Left ventricle myocardium superior (tissue), 1 donor: ENCODE measurements around the gene USP32. TPM values are rescaled to one million over a fixed set of nuclear protein-coding genes. Genes with fewer than 3 reads are reported as not detected.
"Not testable (repeated sequence)": the region's sequence is repeated elsewhere in the genome, so short reads cannot be mapped to it uniquely, and the experiment has no call there.

ENCODE experiments used
- ATAC-seq: fragments of 200-7000 bp; cut with Tn5 transposase; one replicate; pipeline ENCODE4 v1.9.1; 2020; ENCODE audit warnings: mild to moderate bottlenecking, moderate library complexity
- DNase-seq: peaks from one replicate; pipeline ENCODE4 v3.0.0-alpha.2; 2020
- intact Hi-C: fragments of 100-400 bp; cut with micrococcal nuclease; formaldehyde crosslinking; loops from one replicate; pipeline ENCODE4 v1.11.0; 2022
- total RNA-seq: library from RNA; stranded (reverse); fragmentation: NEBNext Ultra II Directional; extraction: Animal tissue kit (Norgen Biotek cat#: 25700); gene quantifications from one replicate; pipeline ENCODE4 v1.2.1, GENCODE V29; 2021
- donor health status: DM: no; HTN: yes; CAD: no; lungs with severe emphysema.

The USP32 gene
- total RNA-seq, 1 donor from 2014 or later: 26.2 TPM

DNA sequence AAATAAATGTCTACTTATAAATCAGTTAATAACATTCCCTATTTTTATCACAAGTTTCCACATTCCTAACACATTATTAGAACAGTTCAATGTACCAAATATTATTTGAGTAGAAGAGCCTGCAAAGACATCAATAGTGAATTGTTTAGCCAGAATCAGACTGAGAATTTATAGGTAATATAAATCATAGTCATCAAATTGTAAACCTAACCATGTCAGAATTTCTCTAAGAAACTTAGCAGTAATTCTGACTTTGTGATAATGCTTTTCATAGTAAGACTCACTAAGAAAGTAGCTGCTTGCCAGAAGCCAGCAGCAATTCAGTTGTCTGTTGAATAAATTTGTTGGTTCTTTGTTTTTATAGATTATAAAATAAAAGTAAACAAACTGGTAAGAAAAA is 111.3 kb downstream of the USP32 start:
- intact Hi-C loops: no loop called here
- no peak for DNase-seq
- no peak for ATAC-seq

DNA sequence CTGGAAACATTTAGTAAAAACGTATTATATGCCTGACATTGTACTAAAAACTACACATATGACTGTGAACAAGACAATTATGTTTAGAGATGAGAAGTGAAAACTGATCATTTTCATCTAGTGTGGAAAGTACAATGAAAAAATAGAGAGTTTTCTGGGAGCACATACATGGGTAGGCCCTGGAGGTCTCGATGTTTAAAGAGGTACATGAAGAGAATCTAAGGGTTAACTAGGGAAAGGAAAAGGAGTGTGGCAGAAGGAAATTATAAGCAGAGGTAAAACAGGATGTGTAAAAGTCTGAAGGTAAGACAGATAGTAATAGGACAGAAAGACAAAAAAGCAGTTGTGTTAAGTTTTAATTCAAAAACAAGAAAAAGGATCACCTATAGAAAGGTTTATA is 113.7 kb downstream of the USP32 start:
- intact Hi-C loops: loop anchor here (10.0 kb wide), 1 partner anchor 47 kb away; no protein-coding TSS in a partner anchor
- DNase-seq (no peak), ATAC-seq (no peak)

DNA sequence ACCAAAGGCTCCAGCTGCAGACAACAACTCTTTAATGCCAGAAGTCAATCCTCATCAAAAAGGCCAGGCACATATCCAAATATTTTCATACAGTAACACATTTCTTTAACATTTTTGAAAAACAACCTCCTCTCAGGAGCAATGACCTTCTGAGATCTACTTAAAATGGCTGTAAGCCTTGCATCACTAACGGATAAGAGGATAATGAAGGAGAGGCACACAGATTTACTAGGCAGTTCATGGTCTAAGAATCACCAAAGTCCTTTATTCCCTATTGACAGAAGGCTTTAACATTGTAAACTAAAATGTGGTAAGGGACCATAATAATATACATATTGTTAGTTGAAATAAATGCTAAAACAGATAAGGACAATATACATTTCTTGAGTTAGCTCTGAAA is 114.7 kb downstream of the USP32 start:
- no peak for ATAC-seq
- DNase-seq: no peak
- intact Hi-C loops: loop anchor here (10.0 kb wide), 1 partner anchor 48 kb away; no protein-coding TSS in a partner anchor

DNA sequence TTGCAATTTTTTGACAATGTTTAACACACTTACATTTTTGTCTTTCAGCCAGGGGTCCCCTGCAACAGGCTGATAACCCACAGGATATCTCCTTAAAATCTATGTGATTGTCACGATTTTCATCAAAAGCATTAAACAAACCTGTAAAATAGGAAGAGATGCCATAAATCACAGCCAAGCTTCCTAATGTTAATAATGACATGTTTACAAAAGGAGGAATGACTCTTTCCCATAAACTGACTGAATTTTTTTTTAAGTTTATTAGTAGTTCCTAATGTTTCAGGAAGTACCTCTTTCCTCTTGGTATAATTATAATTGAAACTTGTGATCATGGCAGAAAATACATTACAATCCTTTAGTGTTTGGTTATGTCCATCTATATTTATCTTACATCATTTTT is 122.5 kb downstream of the USP32 start:
- DNase-seq (no peak), ATAC-seq (no peak)
- intact Hi-C loops: no loop called here

DNA sequence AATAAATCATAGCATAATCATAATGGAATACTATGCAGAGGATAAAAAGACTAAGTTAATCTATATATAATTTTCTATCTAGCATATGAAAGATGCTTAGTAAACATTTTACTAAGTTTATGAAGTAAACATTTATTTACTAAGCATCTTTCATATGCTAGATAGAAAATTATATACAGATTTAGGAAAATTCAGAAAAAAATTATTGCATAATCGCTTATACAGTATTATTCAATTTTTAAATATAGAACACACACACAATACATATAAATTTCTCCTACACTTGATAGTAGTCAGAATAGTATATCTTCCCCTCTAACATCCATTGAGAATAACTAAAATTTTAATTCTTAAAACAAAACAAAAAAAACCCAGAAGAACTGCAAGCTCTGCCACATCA is 131.4 kb downstream of the USP32 start:
- DNase-seq (no peak), ATAC-seq (no peak)
- intact Hi-C loops: no loop called here

DNA sequence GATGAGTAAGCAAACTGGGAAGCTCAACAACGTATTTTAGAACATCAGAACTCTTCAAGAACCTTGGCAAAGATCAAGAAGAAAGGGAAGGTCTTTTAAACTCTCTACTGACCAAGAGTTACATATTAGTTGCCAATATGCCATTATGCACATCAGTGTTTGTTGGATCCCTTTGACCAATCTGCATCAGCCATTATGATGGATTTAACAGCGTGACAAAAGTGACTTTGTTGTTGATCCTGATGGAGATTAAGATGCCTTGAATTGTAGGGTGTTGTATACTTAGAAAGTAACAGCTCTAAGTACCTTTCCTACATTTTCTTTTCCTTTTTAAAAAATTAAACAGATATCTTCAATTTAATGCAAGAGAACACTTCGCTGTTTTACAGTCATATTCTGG is 133.6 kb downstream of the USP32 start:
- ATAC-seq (no peak), DNase-seq (no peak)
- intact Hi-C loops: no loop called here

DNA sequence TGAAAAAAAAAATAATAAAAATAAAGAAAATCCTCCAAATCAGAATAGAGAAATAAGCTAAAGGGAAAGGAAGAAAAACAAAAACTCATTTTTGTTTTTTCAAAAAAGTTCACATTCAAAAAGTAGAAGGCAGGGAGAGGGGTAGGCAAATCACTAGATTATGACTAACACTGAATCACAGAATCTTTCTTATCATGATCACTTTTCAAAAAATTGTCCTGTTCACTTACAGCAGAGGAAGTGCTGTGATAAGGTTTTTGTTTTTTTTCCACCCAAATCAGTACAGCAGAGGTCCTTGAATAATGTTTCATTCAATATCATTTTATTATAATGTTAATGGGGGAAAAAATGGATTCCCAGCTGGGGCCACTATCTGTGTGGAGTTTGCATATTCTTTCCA is 135.8 kb downstream of the USP32 start:
- ATAC-seq (no peak), DNase-seq (no peak)
- intact Hi-C loops: no loop called here

DNA sequence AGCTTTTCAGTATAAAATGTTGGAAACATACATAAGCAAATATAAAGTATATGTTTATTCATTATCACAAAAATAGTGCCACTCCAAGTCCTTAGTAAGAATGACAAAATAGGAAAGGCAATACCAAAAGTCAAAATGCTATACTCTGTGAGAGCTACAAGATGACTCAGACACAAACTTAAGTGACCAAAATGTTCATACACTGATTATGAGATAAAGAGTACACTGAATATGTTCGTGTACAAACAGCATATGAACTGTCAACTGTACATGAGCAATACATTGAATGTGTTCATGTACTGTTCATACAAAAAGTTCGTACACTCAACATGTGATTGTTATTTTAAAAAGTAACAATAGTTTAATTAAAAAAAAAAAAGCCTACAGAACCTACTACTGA is 138.9 kb downstream of the USP32 start:
- DNase-seq (no peak), ATAC-seq (no peak)
- intact Hi-C loops: no loop called here

DNA sequence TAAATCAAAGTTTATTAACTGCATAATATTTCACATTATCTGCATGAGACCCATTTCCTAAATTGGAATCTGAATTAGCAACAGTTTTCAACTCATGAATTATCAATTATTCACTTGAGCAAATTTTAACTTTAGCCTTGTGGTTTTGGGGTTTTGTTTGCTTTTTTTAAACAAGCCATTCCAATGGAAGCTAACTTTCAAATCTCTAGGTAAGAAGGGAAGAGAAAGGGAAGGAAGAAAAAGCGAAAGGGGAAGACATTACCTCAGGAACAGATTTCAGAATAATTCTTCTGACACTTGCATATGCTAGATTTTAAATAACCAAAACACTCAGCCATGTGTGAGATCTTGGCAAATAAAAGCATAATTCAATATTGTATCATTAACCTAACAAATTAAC is 139.5 kb downstream of the USP32 start:
- no peak for DNase-seq

DNA sequence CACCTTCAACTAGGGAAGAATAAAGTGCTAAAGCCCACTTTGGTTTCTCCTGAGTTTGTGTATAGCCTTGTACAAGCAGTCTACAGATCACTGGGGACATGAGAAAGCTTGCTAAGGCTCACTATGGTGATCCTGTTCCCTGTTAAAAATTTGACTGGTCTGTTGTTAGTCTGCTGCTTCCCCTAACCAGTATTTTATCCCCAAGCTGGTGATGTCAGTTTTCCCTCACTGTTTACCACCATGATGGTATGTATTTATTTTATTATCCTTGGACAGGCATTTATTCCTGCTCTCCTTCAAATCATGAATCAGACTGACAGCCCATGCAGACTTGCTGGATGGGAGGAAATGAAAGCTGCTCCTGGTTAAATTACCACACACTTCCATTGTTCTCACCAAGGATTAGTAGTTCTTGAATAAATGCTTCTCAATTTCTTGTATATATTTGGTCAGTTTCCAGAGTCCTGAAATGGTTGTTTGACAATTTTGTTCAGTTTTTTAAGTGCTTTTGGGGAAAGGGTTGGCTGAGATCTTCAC is 142.6 kb downstream of the USP32 start:
- intact Hi-C loops: no loop called here
- DNase-seq: no peak
- no peak for ATAC-seq

More for the DNA sequence above, 139.5 kb downstream of the USP32 start:
- no peak for ATAC-seq
- intact Hi-C loops: no loop called here

DNA sequence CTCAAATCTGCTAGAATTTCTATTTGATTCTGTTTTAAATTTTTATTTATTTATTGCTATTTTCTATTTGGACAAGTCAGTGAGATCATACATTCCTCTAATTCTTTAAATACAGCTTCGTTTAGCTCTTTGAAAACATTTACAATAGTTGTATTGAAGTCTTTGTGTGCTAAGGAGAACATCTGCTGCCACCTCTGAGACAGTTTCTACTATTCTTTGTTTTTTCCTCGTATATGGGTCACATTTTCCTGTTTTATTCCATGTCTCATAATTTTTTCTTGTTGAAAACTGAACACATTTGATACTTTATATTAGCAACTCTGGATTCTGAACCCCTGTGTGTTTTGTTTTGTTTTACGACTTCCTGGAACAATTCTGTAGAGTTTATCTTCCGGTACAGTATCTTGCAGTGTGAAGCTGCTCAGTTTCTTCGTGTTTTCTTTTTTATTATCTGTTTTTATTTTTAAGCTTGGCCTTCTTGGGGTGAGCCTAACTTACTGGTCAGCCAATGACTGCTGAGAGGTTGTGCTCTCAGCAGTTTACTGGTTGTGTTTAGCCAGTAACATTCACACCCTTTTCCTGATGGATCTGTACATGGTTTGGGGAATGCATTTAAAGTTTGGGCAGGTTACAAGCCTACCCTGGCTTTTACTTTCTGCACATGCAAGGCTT is 143.2 kb downstream of the USP32 start:
- ATAC-seq: no peak
- no peak for DNase-seq

DNA sequence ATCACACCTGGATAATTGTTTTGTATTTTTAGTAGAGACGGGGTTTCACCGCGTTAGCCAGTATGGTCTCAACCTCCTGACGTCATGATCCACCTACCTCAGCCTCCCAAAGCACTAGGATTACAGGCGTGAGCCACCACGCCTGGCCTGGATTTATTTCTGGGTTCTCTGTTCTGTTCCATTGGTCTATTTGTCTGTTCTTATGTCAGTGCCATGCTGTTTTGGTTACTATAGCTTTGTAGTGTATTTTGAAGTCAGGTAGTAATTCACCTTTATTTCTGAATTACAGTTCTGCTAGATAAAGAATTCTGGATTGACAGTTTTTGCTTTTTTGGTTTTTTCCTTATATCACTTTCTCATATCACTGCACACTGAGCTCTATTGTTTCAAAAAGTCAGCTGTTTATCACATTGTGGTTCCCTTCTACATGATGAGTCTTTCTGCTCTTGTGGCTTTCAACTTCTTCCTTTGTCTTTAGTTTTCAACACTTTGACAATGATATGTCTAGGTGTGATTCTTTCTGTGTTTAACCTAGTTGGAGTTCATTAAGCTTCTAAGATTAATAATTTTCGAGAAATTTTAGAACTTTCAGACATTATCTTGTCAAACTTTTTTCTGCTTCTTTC is 144.0 kb downstream of the USP32 start:
- ATAC-seq (no peak), DNase-seq (no peak)
- intact Hi-C loops: no loop called here

More for the DNA sequence above, 143.2 kb downstream of the USP32 start:
- intact Hi-C loops: no loop called here

DNA sequence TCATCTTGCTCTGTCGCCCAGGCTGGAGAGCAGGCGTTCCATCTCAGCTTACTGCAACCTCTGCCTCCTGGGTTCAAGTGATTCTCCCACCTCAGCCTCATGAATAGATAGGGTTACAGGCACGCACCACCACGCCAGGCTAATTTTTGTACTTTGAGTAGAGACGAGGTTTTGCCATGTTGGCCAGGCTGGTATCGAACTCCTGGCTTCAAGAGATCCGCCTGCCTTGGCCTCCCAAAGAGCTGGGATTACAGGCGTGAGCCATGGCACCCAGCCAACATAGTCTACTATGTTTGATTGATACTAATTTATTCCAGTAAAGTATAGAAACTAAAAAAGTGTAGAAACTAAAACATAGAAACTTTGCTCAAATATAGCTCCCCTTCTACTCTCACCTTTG is 147.3 kb downstream of the USP32 start:
- ATAC-seq (no peak), DNase-seq (no peak)
- intact Hi-C loops: no loop called here

DNA sequence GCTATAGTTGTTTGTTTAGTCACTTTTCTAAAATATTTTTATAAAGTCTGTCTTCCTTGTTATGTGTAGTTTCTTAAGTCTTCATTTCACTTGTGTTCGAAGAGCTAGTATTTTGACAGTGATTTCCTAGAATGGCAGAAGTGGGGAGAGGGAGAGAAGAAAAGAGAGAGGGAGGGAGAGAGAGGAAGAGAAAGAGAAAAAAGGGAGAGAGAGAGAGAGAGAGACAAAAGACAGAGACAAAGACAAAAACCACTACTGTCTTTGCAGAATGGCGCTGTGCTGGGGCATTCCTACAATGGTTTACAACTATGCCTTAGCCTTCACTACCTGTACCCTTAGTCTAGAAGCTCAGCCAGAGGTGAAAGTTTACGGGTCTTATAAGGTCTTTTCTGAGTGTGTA is 151.6 kb downstream of the USP32 start:
- intact Hi-C loops: no loop called here
- ATAC-seq: no peak

DNA sequence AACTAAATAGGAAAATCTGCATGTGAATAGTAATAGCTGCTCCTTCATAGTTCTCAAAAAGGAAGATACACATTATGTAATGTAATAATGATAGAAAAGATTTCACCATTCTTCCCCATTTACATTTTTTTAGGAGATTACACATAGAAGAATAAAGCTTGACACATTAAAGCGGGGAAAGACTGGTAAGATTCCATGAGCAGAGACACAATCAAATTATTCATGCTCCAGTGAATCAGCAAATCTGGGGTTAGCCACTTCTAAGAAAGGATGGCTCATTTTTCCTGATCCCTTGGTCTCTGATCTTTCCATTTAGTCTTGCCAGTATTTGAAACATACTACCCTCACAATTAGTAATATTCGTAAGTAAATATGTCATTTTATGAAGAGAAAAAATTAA is 160.2 kb downstream of the USP32 start:
- intact Hi-C loops: no loop called here
- ATAC-seq (no peak), DNase-seq (no peak)

More for the DNA sequence above, 151.6 kb downstream of the USP32 start:
- no peak for DNase-seq

DNA sequence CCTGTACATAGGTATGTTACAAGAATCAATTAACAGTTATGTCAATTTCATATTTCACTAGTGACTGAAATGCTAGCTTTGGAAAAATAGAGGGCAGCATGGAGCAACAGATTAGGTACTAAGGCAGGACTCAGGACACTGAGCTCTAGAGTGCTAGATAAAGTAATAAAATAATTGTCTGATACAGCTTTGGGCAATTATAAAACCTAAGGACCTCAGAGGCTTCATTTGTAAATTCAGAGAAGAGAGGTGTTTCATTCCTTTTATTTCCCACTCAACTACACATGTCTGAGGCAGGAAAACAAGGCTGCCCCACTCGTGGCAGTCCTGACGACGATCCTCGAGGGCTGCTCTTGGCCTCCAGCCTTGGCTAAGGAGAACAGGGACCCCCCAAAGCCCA is 160.7 kb downstream of the USP32 start:
- intact Hi-C loops: no loop called here
- DNase-seq (no peak), ATAC-seq (peak; percentile 39)

DNA sequence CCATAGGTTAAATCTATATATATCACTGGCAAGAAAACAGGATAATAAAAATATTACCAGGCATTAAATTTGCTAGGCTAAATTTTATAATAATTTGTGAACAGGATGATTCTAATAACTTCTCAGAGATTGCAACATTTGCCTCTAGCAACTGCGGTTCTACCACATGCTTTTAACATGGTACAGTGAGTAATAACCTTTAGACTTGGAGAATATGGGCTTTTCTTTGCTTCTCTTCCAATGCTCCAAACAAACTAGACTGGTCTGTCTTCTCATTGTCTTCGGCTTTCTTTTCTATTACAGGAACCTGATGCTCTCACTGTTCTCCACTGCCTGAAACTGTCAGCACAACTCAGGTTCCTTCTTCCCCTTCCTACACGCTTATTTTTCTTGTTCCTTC is 161.6 kb downstream of the USP32 start:
- DNase-seq: no peak
- no peak for ATAC-seq
- intact Hi-C loops: no loop called here

DNA sequence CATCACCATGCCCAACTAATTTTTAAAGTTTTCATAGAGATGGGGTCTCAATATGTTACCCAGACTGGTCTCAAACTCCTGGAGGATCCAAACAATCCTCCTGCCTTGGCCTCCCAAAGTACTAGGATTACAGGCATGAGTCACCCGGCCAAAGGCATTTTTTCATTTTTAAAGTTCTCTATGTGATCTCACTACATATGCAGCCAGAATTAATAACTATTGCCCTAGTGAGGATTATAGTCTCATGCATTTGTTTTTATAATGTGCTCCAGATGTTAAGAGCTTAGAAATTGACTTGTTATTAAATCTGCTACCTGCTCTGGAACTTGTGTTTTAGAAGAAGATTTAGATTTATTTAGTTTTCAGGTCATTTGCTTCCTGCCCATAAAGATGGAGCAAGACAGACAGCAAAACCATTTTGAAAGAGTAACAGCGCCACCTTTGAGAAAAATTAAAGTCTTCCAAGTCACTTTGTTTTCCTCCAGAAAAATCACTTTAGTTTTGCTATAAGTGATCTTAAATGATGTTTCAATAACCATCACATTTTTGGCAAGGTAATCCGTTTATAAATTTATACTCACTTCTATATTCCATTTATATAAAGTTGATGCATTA is 162.6 kb downstream of the USP32 start:
- intact Hi-C loops: no loop called here

DNA sequence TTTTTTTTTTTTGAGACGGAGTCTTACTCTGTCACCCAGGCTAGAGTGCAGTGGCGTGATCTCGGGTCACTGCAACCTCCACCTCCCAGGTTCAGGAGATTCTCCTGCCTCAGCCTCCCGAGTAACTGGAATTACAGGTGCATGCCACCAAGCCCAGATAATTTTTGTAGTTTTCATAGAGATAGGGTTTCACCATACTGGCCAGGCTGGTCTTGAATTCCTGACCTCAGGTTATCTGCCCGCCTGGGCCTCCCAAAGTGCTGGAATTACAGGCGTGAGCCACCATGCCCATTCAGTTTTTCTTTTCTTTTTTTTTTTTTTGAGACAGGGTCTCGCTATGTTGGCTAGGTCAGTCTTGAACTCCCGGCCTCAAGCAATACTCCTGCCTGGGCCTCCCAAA is 164.7 kb downstream of the USP32 start:
- intact Hi-C loops, DNase-seq: not testable (repeated sequence)

More for the DNA sequence above, 162.6 kb downstream of the USP32 start:
- DNase-seq: no peak
- ATAC-seq: no peak

DNA sequence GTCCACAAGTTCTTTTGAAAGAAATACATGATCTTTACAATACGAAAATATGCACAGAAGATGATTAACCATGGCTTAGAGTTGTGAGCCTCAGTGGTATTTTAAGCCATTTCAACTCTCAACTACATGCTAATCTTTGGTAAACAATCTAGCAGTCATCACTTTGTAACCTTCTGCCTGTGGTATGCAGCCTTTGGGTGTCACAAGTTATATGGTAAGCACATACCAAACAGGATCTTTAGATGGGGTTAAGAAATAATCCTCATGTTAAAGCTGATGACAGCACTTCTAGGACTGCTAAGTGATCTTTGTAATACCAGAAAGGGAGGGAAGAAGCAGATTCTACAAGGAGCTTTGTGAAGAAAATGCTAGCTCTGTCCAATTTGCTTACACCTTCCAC is 167.9 kb downstream of the USP32 start:
- no peak for ATAC-seq
- intact Hi-C loops: no loop called here
- no peak for DNase-seq

More for the DNA sequence above, 164.7 kb downstream of the USP32 start:
- not testable (repeated sequence) for ATAC-seq
